GM21528 (cell line): Measurements from ENCODE around the gene RSPO4.

ENCODE experiments used
- ATAC-seq: cut with Tn5 transposase; IDR thresholded peaks from one replicate; pipeline ENCODE4 v1.9.1; 2021; ENCODE audit warnings: mild to moderate bottlenecking, moderate library complexity; ENCODE audit not compliant: unreplicated experiment, low FRiP score

Gene RSPO4

GRCh38 chr20:972256-972655, 29.9 kb downstream of the RSPO4 start:
- ATAC-seq = no peak

GRCh38 chr20:971346-971745, 30.8 kb downstream of the RSPO4 start:
- ATAC-seq = no peak

- ATAC-seq = no peak
Observed at GRCh38 chr20:969868-970267, 32.2 kb downstream of the RSPO4 start.

- no peak for ATAC-seq
Observed at GRCh38 chr20:967796-968742, 34.0 kb downstream of the RSPO4 start.

- ATAC-seq = no peak
Observed at GRCh38 chr20:965956-966355, 36.2 kb downstream of the RSPO4 start.

GRCh38 chr20:963795-964194, 38.3 kb downstream of the RSPO4 start:
- no peak for ATAC-seq

- ATAC-seq = no peak
Observed at GRCh38 chr20:962683-963082, 39.4 kb downstream of the RSPO4 start.

GRCh38 chr20:962223-962622, 39.9 kb downstream of the RSPO4 start:
- ATAC-seq = no peak

- ATAC-seq = no peak
Observed at GRCh38 chr20:961768-962167, 40.3 kb downstream of the RSPO4 start.

- no peak for ATAC-seq
Observed at GRCh38 chr20:959996-960615, 42.0 kb downstream of the RSPO4 start.

GRCh38 chr20:958936-959815, 42.9 kb downstream of the RSPO4 start:
- no peak for ATAC-seq

GRCh38 chr20:957544-957943, 44.6 kb downstream of the RSPO4 start:
- no peak for ATAC-seq

- ATAC-seq = no peak
Observed at GRCh38 chr20:956330-956951, 45.7 kb downstream of the RSPO4 start.

GRCh38 chr20:955656-956055, 46.5 kb downstream of the RSPO4 start:
- no peak for ATAC-seq

GRCh38 chr20:955111-955510, 47.0 kb downstream of the RSPO4 start:
- ATAC-seq = no peak

GRCh38 chr20:953742-954141, 48.4 kb downstream of the RSPO4 start:
- ATAC-seq = no peak

GRCh38 chr20:952196-952795, 49.8 kb downstream of the RSPO4 start:
- no peak for ATAC-seq

- ATAC-seq = no peak
Observed at GRCh38 chr20:951384-952169, 50.5 kb downstream of the RSPO4 start.

GRCh38 chr20:949717-950116, 52.4 kb downstream of the RSPO4 start:
- ATAC-seq = no peak
